Measurements from ENCODE around the gene MRE11. TPM values are rescaled to one million over a fixed set of nuclear protein-coding genes. Genes with fewer than 3 reads are reported as not detected.

Gene MRE11
- total and polyA plus RNA-seq, 4 donors = 1.5 to 18.3 (median 5.6) TPM

- Histone ChIP-seq H3K36me3 (ENCODE audit: control insufficient read depth in 4 of 4, insufficient read depth in 3 of 4, low read depth in 1 of 4, low read length in 3 of 4) (no peaks in the 10 kb centered on the region), H3K27ac (ENCODE audit: low read depth in 1 of 2, low read length in 2 of 2) (no peak overlapping the region), H3K27me3 (ENCODE audit: control insufficient read depth in 4 of 4, insufficient read depth in 4 of 4, low read length in 3 of 4) (no peaks in the 10 kb centered on the region), H3K9ac (ENCODE audit: low read depth in 1 of 2, low read length in 2 of 2) (no peak overlapping the region), H3K9me3 (ENCODE audit: control insufficient read depth in 4 of 4, low read length in 3 of 4) (no peaks in the 10 kb centered on the region), H3K4me1 (ENCODE audit: control insufficient read depth in 4 of 4, insufficient read depth in 4 of 4, low read length in 3 of 4) (peaks cover 0 to 21% (median 11%) of the 10 kb centered on the region in 4 donors), H3K4me3 (ENCODE audit: low read depth in 1 of 3, low read length in 3 of 3) (no peak overlapping the region)
- TF ChIP-seq REST (IDR thresholded peaks at IDR 0.05) (no peak), JUND (IDR thresholded peaks at IDR 0.05) (no peak), HNF4G (IDR thresholded peaks at IDR 0.05) (no peak), ATF3 (IDR thresholded peaks at IDR 0.05) (no peak), EGR1 (IDR thresholded peaks at IDR 0.05; ENCODE audit: low read depth in 2 of 2) (no peak), GABPA (IDR thresholded peaks at IDR 0.05 in 1 of 2, conservative IDR thresholded peaks at IDR 0.05 in 1 of 2) (no peak), ZBTB33 (IDR thresholded peaks at IDR 0.05) (no peak), FOXA1 (IDR thresholded peaks at IDR 0.05) (no peak), MAX (IDR thresholded peaks at IDR 0.05) (no peak), NR2F2 (IDR thresholded peaks at IDR 0.05) (no peak), RAD21 (IDR thresholded peaks at IDR 0.05) (no peak)
- DNase-seq (ENCODE audit: low spot score) = no peak
- WGBS = 9% methylated on average over 1 of the region's 1 CpG
Observed at GRCh38 chr11:94516725-94517124, 23.1 kb upstream of the MRE11 start.

GRCh38 chr11:94515398-94515797, 21.8 kb upstream of the MRE11 start:
- Histone ChIP-seq H3K27ac (ENCODE audit: low read depth in 1 of 2, low read length in 2 of 2) (no peak overlapping the region), H3K9ac (ENCODE audit: low read depth in 1 of 2, low read length in 2 of 2) (no peak overlapping the region), H3K4me3 (ENCODE audit: low read depth in 1 of 3, low read length in 3 of 3) (no peak overlapping the region), H3K36me3 (ENCODE audit: control insufficient read depth in 4 of 4, insufficient read depth in 3 of 4, low read depth in 1 of 4, low read length in 3 of 4) (no peaks in the 10 kb centered on the region), H3K9me3 (ENCODE audit: control insufficient read depth in 4 of 4, low read length in 3 of 4) (no peaks in the 10 kb centered on the region), H3K4me1 (ENCODE audit: control insufficient read depth in 4 of 4, insufficient read depth in 4 of 4, low read length in 3 of 4) (peaks cover 0 to 25% (median 12%) of the 10 kb centered on the region in 4 donors), H3K27me3 (ENCODE audit: control insufficient read depth in 4 of 4, insufficient read depth in 4 of 4, low read length in 3 of 4) (no peaks in the 10 kb centered on the region)
- no peak for DNase-seq (ENCODE audit: low spot score)
- 90% methylated on average over 2 of the region's 2 CpGs for WGBS
- TF ChIP-seq MAX (IDR thresholded peaks at IDR 0.05) (no peak), HNF4A (conservative IDR thresholded peaks at IDR 0.05) (no peak), RAD21 (IDR thresholded peaks at IDR 0.05) (no peak), ZBTB33 (IDR thresholded peaks at IDR 0.05) (no peak), HNF4G (IDR thresholded peaks at IDR 0.05) (no peak), EGR1 (IDR thresholded peaks at IDR 0.05; ENCODE audit: low read depth in 2 of 2) (no peak), CTCF (IDR thresholded peaks at IDR 0.05; ENCODE audit: low read depth, low read length, missing input control) (no peak), REST (IDR thresholded peaks at IDR 0.05) (no peak)

All from liver (tissue), 9 donors.